ENCODE results near the gene INSYN2B.

- no peak for TF ChIP-seq CTCF (IDR thresholded peaks at IDR 0.05; ENCODE audit: control extremely low read depth in 1 of 3, insufficient read depth in 1 of 3, low read depth in 1 of 3, low read length in 3 of 3)
- no peak for TF ChIP-seq RAD21 (IDR thresholded peaks at IDR 0.05 in 1 of 2, conservative IDR thresholded peaks at IDR 0.05 in 1 of 2; ENCODE audit: low read depth in 2 of 2, low read length in 2 of 2)
- TF ChIP-seq TEAD4 (IDR thresholded peaks at IDR 0.05; ENCODE audit: low read depth, low read length): no peak
- TF ChIP-seq TCF12 (IDR thresholded peaks at IDR 0.05; ENCODE audit: low read depth, low read length): no peak
These were observed 17.5 kb upstream of the INSYN2B start for GRCh38 chr5:169997798-169998197.
